GM12878 (cell line): ENCODE data around the gene TULP4. TPM values are rescaled to one million over a fixed set of nuclear protein-coding genes. Genes with fewer than 3 reads are reported as not detected.

ENCODE experiments used
- ATAC-seq: fragments of 200-7000 bp; cut with Tn5 transposase; 3 replicates; pipeline ENCODE4 v1.9.1; 2020; ENCODE audit warnings: mild to moderate bottlenecking, moderate library complexity
- BruUV-seq: library from RNA; stranded (reverse); fragments of 400-500 nt; replicated peaks from 2 replicates; lab custom pipeline; 2021; lab: Mats Ljungman, UMichigan
- CTCF ChIA-PET: fragments of 300-600 bp; sonication (Branson Sonifier 250); formaldehyde crosslinking; extraction: SDS; loops from one replicate; lab custom pipeline; 2021; ENCODE audit warnings: inconsistent platforms; lab: Yijun Ruan, JAX
- POLR2A ChIA-PET: fragments of 350-600 bp; formaldehyde crosslinking; extraction: SDS; loops from one replicate; lab custom pipeline; 2021; ENCODE audit warnings: inconsistent platforms; lab: Charles Lee
- RAD21 ChIA-PET: fragments of 300-600 bp; sonication (Branson Sonifier 250); formaldehyde crosslinking; loops from one replicate; lab custom pipeline; 2023; ENCODE audit warnings: antibody characterized with exemption; ENCODE audit not compliant: unreplicated experiment; lab: Charles Lee
- SMC1A ChIA-PET: fragments of 300-600 bp; sonication (Branson Sonifier 250); formaldehyde crosslinking; loops from one replicate; lab custom pipeline; 2023; ENCODE audit not compliant: unreplicated experiment, uncharacterized antibody; lab: Charles Lee
- DNase-seq: peaks from one replicate; pipeline ENCODE4 v3.0.0-alpha.2; 2011; ENCODE audit warnings: low read depth, low spot score
- FAIRE-seq: peaks from 3 replicates; lab custom pipeline; 2011; peaks lifted over from hg19 to GRCh38; lab: Jason Lieb, UNC
- H2AFZ ChIP-seq: 2 replicates; pipeline ENCODE4 v1.6.0; 2011; ENCODE audit warnings: low read depth, low read length, control low read depth; ENCODE audit not compliant: control insufficient read depth
- H3K27ac ChIP-seq: 2 replicates; pipeline ENCODE4 v1.5.1; 2011; ENCODE audit warnings: control low read depth; ENCODE audit not compliant: control insufficient read depth, insufficient read depth
- H3K27me3 ChIP-seq, 2 experiments: replicated peaks in 1 of 2; 2 replicates each; pipeline versions ENCODE4 v1.6.0 to v1.6.1; 2011; ENCODE audit warnings: low read length in 1 of 2; ENCODE audit not compliant: control insufficient read depth in 2 of 2, insufficient read depth in 2 of 2
- H3K36me3 ChIP-seq, 2 experiments: 2 replicates each; pipeline ENCODE4 v1.5.1; 2011; ENCODE audit warnings: low read length in 1 of 2; ENCODE audit not compliant: control insufficient read depth in 2 of 2, insufficient read depth in 2 of 2
- H3K4me1 ChIP-seq: 2 replicates; pipeline ENCODE4 v1.6.1; 2011; ENCODE audit warnings: mild to moderate bottlenecking, low read length, moderate library complexity, mixed read lengths; ENCODE audit not compliant: control insufficient read depth, insufficient read depth
- H3K4me2 ChIP-seq: 2 replicates; pipeline ENCODE4 v1.6.0; 2011; ENCODE audit warnings: control low read depth; ENCODE audit not compliant: control insufficient read depth, insufficient read depth
- H3K4me3 ChIP-seq: fragments of 200-600 bp; sonication (generic); 2 replicates; pipeline ENCODE4 v1.5.1; 2016
- H3K79me2 ChIP-seq: 2 replicates; pipeline ENCODE4 v1.6.0; 2011; ENCODE audit warnings: low read length; ENCODE audit not compliant: control insufficient read depth, insufficient read depth
- H3K9ac ChIP-seq: 2 replicates; pipeline ENCODE4 v1.8.0; 2011; ENCODE audit warnings: low read length, control low read depth, mixed read lengths; ENCODE audit not compliant: control insufficient read depth, insufficient read depth
- H3K9me3 ChIP-seq: replicated peaks from 3 replicates; pipeline ENCODE4 v1.5.1; 2011; ENCODE audit warnings: mild to moderate bottlenecking, low read length; ENCODE audit not compliant: control insufficient read depth, insufficient read depth
- H4K20me1 ChIP-seq: 2 replicates; pipeline ENCODE4 v1.6.0; 2011; ENCODE audit not compliant: control insufficient read depth, insufficient read depth
- E4F1 ChIP-seq: fragments of 450-650 bp; IDR thresholded peaks from 2 replicates; pipeline ENCODE4 v1.6.1; 2018; ENCODE audit warnings: borderline replicate concordance, mild to moderate bottlenecking; ENCODE audit not compliant: partially characterized antibody
- EP300 ChIP-seq, 2 experiments: fragments of 150-350 bp in 1 of 2; IDR thresholded peaks; 2 replicates each; pipeline ENCODE4 v1.6.1; 2011 to 2012; ENCODE audit warnings: low read depth in 2 of 2, low read length in 2 of 2, borderline replicate concordance in 1 of 2, improper control_type of control experiment in 1 of 2, inconsistent platforms in 1 of 2; ENCODE audit not compliant: control insufficient read depth in 1 of 2
- KDM1A ChIP-seq: fragments of 200-600 bp; sonication (generic); IDR thresholded peaks from 2 replicates; pipeline ENCODE4 v1.6.1; 2016; ENCODE audit warnings: borderline replicate concordance
- NRF1 ChIP-seq: conservative IDR thresholded peaks from 2 replicates; pipeline ENCODE4 v1.6.1; 2011; ENCODE audit warnings: mild to moderate bottlenecking, low read depth, low read length, improper control_type of control experiment
- PRDM15 ChIP-seq: fragments of 450-650 bp; formaldehyde crosslinking; IDR thresholded peaks from 2 replicates; pipeline ENCODE4 v1.4.0; 2020; ENCODE audit warnings: mild to moderate bottlenecking, moderate library complexity
- SKIL ChIP-seq: fragments of 450-650 bp; IDR thresholded peaks from 2 replicates; pipeline ENCODE4 v1.6.1; 2017; ENCODE audit warnings: mild to moderate bottlenecking, low read depth, inconsistent platforms; ENCODE audit not compliant: poor library complexity, severe bottlenecking
- SRF ChIP-seq, 2 experiments: IDR thresholded peaks; 2 replicates each; pipeline ENCODE4 v1.6.1; 2011; ENCODE audit warnings: low read depth in 2 of 2, low read length in 2 of 2, mild to moderate bottlenecking in 1 of 2, moderate library complexity in 1 of 2
- USF1 ChIP-seq: IDR thresholded peaks from 2 replicates; pipeline ENCODE4 v1.6.1; 2011; ENCODE audit warnings: borderline replicate concordance, low read depth, mild to moderate bottlenecking, moderate library complexity, mixed read lengths, low read length; ENCODE audit not compliant: insufficient read depth; ENCODE audit errors: extremely low read length
- WGBS: methylation state at CpG from one replicate; pipeline ENCODE4 v1.1.6; 2016; ENCODE audit warnings: low lambda C conversion rate; ENCODE audit not compliant: insufficient replicate concordance, insufficient coverage; ENCODE audit errors: missing lambda C conversion rate; 5-methylcytosine and 5-hydroxymethylcytosine counted together
- in situ Hi-C: fragments of 300-500 bp; cut with MboI; formaldehyde crosslinking; loops from 9 replicates; pipeline ENCODE4 v1.14.3; 2018; ENCODE audit warnings: mixed read lengths
- intact Hi-C: fragments of 100-400 bp; cut with micrococcal nuclease; formaldehyde crosslinking; loops from one replicate; pipeline ENCODE4 v1.14.2; 2022; ENCODE audit not compliant: unreplicated experiment
- polyA plus RNA-seq, 11 experiments: library from polyadenylated mRNA; depleted of rRNA in 4 of 11; unstranded in 6 of 11; stranded (reverse) in 5 of 11; fragments of >200 nt; fragmentation: Nextera tagmentation in 4 of 11; fragmentation: Illumina TruSeq in 1 of 11; extraction: Ambion mirVana in 4 of 11; extraction: Trizol in 1 of 11; gene quantifications; 1 replicate in 1 of 11; 2 replicates in 10 of 11; pipeline versions ENCODE4 v1.2.1 to v1.2.3, GENCODE V29; 2011 to 2016; ENCODE audit warnings: inconsistent platforms in 2 of 11, missing spikeins in 2 of 11, low read depth in 1 of 11
- total RNA-seq, 4 experiments: library from RNA; depleted of rRNA in 3 of 4; stranded (reverse); fragments of >200 nt in 3 of 4; fragmentation: Illumina TruSeq in 1 of 4; extraction: Trizol in 1 of 4; gene quantifications; 2 replicates each; pipeline versions ENCODE4 v1.2.1 to v1.2.3, GENCODE V29; 2013 to 2021

Gene TULP4
- total and polyA plus RNA-seq, 10 of the 15 experiments (the other 5 are each of a cell fraction or from before 2014, with no cell fraction given), result 0.73 to 31.8 (median 14.0) TPM

- no peak for TF ChIP-seq PRDM15 (CRISPR knock-in tag)
- TF ChIP-seq, all 136 proteins: peak for 0
Observed at GRCh38 chr6:158557927-158558326, 245.7 kb downstream of the TULP4 start (continued).

GRCh38 chr6:158558415-158559306 is 246.4 kb downstream of the TULP4 start:
- no peak overlapping the region for H3K4me2 ChIP-seq
- CTCF ChIA-PET, result interaction anchor here (0.6 to 3.6 kb wide), 12 partner anchors 7 to 449 kb away, joined by 3 to 22 read pairs (median 4); no protein-coding TSS in a partner anchor
- H3K27ac ChIP-seq, result no peak overlapping the region
- H3K27me3 ChIP-seq, result no peaks in the 10 kb centered on the region
- in situ Hi-C loops, result no loop called here
- DNase-seq (no peak), ATAC-seq (no peak), FAIRE-seq (no peak)
- peak overlapping the region; percentile 94 for H2AFZ ChIP-seq
- H3K9me3 ChIP-seq, result no peaks in the 10 kb centered on the region
- no peak overlapping the region for H3K9ac ChIP-seq
- H3K79me2 ChIP-seq, result peaks cover 14% of the 10 kb centered on the region
- RAD21 ChIA-PET, result interaction anchor here (0.6 to 1.7 kb wide), 7 partner anchors 7 to 240 kb away, joined by 3 to 6 read pairs (median 4); no protein-coding TSS in a partner anchor
- BruUV-seq, result no TSS peak
- no peaks in the 10 kb centered on the region for H4K20me1 ChIP-seq
- peaks cover 12% of the 10 kb centered on the region for H3K4me1 ChIP-seq
- no peak overlapping the region for H3K4me3 ChIP-seq
- WGBS, result 78% methylated on average over 14 of the region's 14 CpGs
- POLR2A ChIA-PET, result interaction anchor here (1.0 to 1.4 kb wide), 2 partner anchors 10 to 15 kb away, joined by 3 read pairs; no protein-coding TSS in a partner anchor
- H3K36me3 ChIP-seq, result no peaks in the 10 kb centered on the region
- SMC1A ChIA-PET, result interaction anchor here (0.8 to 1.5 kb wide), 4 partner anchors 47 to 338 kb away, joined by 3 to 8 read pairs (median 4); no protein-coding TSS in a partner anchor
- intact Hi-C loops, result no loop called here
- TF ChIP-seq KDM1A (no peak), SKIL (no peak), USF1 (no peak), NRF1 (no peak), SRF (IDR thresholded peaks at IDR 0.05; ENCODE audit: low read depth in 2 of 2, low read length in 2 of 2) (no peak), E4F1 (no peak), EP300 (IDR thresholded peaks at IDR 0.05; ENCODE audit: borderline replicate concordance in 1 of 2, control insufficient read depth in 1 of 2, low read depth in 2 of 2, low read length in 2 of 2) (no peak)
